ENCODE measurements around the gene CASP14.

DNA sequence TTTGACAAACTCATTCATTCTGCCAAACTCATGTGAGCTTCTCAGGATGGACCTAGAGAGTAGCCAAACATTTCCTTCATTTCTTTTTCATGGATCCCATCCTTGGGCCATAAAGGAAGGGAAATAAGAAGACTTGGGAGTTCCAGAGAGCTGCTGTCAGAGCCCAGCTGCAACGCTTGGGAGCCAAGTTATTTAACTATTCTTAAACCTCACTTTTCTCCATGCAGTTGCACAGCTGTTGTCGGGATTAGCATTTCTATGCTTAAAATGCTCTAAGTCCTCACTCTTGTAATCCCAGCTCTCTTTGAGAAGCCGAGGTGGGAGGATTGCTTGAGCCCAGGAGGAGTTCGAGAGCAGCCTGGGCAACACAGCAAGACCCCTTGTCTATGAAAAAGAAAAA, 11.7 kb upstream of the CASP14 start:
- TF ChIP-seq, protein P1, sequence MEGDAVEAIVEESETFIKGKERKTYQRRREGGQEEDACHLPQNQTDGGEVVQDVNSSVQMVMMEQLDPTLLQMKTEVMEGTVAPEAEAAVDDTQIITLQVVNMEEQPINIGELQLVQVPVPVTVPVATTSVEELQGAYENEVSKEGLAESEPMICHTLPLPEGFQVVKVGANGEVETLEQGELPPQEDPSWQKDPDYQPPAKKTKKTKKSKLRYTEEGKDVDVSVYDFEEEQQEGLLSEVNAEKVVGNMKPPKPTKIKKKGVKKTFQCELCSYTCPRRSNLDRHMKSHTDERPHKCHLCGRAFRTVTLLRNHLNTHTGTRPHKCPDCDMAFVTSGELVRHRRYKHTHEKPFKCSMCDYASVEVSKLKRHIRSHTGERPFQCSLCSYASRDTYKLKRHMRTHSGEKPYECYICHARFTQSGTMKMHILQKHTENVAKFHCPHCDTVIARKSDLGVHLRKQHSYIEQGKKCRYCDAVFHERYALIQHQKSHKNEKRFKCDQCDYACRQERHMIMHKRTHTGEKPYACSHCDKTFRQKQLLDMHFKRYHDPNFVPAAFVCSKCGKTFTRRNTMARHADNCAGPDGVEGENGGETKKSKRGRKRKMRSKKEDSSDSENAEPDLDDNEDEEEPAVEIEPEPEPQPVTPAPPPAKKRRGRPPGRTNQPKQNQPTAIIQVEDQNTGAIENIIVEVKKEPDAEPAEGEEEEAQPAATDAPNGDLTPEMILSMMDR (conservative IDR thresholded peaks at IDR 0.05; ENCODE audit: low read depth in 2 of 2): no peak
- TF ChIP-seq ZNF331 (CRISPR knock-in tag; IDR thresholded peaks at IDR 0.05; ENCODE audit: low read depth): no peak
- TF ChIP-seq, protein P2, sequence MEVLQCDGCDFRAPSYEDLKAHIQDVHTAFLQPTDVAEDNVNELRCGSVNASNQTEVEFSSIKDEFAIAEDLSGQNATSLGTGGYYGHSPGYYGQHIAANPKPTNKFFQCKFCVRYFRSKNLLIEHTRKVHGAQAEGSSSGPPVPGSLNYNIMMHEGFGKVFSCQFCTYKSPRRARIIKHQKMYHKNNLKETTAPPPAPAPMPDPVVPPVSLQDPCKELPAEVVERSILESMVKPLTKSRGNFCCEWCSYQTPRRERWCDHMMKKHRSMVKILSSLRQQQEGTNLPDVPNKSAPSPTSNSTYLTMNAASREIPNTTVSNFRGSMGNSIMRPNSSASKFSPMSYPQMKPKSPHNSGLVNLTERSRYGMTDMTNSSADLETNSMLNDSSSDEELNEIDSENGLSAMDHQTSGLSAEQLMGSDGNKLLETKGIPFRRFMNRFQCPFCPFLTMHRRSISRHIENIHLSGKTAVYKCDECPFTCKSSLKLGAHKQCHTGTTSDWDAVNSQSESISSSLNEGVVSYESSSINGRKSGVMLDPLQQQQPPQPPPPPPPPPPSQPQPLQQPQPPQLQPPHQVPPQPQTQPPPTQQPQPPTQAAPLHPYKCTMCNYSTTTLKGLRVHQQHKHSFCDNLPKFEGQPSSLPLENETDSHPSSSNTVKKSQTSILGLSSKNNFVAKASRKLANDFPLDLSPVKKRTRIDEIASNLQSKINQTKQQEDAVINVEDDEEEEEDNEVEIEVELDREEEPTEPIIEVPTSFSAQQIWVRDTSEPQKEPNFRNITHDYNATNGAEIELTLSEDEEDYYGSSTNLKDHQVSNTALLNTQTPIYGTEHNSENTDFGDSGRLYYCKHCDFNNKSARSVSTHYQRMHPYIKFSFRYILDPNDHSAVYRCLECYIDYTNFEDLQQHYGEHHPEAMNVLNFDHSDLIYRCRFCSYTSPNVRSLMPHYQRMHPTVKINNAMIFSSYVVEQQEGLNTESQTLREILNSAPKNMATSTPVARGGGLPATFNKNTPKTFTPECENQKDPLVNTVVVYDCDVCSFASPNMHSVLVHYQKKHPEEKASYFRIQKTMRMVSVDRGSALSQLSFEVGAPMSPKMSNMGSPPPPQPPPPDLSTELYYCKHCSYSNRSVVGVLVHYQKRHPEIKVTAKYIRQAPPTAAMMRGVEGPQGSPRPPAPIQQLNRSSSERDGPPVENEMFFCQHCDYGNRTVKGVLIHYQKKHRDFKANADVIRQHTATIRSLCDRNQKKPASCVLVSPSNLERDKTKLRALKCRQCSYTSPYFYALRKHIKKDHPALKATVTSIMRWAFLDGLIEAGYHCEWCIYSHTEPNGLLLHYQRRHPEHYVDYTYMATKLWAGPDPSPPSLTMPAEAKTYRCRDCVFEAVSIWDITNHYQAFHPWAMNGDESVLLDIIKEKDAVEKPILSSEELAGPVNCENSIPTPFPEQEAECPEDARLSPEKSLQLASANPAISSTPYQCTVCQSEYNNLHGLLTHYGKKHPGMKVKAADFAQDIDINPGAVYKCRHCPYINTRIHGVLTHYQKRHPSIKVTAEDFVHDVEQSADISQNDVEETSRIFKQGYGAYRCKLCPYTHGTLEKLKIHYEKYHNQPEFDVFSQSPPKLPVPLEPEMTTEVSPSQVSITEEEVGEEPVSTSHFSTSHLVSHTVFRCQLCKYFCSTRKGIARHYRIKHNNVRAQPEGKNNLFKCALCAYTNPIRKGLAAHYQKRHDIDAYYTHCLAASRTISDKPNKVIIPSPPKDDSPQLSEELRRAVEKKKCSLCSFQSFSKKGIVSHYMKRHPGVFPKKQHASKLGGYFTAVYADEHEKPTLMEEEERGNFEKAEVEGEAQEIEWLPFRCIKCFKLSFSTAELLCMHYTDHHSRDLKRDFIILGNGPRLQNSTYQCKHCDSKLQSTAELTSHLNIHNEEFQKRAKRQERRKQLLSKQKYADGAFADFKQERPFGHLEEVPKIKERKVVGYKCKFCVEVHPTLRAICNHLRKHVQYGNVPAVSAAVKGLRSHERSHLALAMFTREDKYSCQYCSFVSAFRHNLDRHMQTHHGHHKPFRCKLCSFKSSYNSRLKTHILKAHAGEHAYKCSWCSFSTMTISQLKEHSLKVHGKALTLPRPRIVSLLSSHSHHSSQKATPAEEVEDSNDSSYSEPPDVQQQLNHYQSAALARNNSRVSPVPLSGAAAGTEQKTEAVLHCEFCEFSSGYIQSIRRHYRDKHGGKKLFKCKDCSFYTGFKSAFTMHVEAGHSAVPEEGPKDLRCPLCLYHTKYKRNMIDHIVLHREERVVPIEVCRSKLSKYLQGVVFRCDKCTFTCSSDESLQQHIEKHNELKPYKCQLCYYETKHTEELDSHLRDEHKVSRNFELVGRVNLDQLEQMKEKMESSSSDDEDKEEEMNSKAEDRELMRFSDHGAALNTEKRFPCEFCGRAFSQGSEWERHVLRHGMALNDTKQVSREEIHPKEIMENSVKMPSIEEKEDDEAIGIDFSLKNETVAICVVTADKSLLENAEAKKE (CRISPR knock-in tag; IDR thresholded peaks at IDR 0.05): no peak
- TF ChIP-seq EZH2phosphoT487 (IDR thresholded peaks at IDR 0.05; ENCODE audit: unreplicated experiment): no peak
- no peak for TF ChIP-seq EZH2 (IDR thresholded peaks at IDR 0.05; ENCODE audit: low read depth, unreplicated experiment)
- TF ChIP-seq, protein P3, sequence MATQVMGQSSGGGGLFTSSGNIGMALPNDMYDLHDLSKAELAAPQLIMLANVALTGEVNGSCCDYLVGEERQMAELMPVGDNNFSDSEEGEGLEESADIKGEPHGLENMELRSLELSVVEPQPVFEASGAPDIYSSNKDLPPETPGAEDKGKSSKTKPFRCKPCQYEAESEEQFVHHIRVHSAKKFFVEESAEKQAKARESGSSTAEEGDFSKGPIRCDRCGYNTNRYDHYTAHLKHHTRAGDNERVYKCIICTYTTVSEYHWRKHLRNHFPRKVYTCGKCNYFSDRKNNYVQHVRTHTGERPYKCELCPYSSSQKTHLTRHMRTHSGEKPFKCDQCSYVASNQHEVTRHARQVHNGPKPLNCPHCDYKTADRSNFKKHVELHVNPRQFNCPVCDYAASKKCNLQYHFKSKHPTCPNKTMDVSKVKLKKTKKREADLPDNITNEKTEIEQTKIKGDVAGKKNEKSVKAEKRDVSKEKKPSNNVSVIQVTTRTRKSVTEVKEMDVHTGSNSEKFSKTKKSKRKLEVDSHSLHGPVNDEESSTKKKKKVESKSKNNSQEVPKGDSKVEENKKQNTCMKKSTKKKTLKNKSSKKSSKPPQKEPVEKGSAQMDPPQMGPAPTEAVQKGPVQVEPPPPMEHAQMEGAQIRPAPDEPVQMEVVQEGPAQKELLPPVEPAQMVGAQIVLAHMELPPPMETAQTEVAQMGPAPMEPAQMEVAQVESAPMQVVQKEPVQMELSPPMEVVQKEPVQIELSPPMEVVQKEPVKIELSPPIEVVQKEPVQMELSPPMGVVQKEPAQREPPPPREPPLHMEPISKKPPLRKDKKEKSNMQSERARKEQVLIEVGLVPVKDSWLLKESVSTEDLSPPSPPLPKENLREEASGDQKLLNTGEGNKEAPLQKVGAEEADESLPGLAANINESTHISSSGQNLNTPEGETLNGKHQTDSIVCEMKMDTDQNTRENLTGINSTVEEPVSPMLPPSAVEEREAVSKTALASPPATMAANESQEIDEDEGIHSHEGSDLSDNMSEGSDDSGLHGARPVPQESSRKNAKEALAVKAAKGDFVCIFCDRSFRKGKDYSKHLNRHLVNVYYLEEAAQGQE (IDR thresholded peaks at IDR 0.05; ENCODE audit: unreplicated experiment): no peak
- no peak for TF ChIP-seq NANOG (IDR thresholded peaks at IDR 0.05; ENCODE audit: borderline replicate concordance)
- no peak for TF ChIP-seq POLR2AphosphoS5 (IDR thresholded peaks at IDR 0.05; ENCODE audit: low read depth)
- TF ChIP-seq, protein P4, sequence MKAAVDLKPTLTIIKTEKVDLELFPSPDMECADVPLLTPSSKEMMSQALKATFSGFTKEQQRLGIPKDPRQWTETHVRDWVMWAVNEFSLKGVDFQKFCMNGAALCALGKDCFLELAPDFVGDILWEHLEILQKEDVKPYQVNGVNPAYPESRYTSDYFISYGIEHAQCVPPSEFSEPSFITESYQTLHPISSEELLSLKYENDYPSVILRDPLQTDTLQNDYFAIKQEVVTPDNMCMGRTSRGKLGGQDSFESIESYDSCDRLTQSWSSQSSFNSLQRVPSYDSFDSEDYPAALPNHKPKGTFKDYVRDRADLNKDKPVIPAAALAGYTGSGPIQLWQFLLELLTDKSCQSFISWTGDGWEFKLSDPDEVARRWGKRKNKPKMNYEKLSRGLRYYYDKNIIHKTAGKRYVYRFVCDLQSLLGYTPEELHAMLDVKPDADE (IDR thresholded peaks at IDR 0.05): no peak
- TF ChIP-seq STAT1 (IDR thresholded peaks at IDR 0.05; ENCODE audit: unreplicated experiment): no peak
- no peak for TF ChIP-seq JUNB (IDR thresholded peaks at IDR 0.05; ENCODE audit: unreplicated experiment)
- TF ChIP-seq CREB1 (CRISPR knock-in tag; IDR thresholded peaks at IDR 0.05; ENCODE audit: low read depth): no peak
